HepG2 (cell line): ENCODE data around the gene CBL. TPM values are rescaled to one million over a fixed set of nuclear protein-coding genes. Genes with fewer than 3 reads are reported as not detected.

Source experiments
- AGO1 ChIP-seq: fragments of 200-400 bp; formaldehyde crosslinking; IDR thresholded peaks from 2 replicates; pipeline ENCODE4 v1.6.1; 2017; ENCODE audit warnings: mild to moderate bottlenecking, low read depth, low read length, moderate library complexity; ENCODE audit not compliant: poor library complexity, severe bottlenecking
- ASH2L ChIP-seq: fragments of 300-600, 200-600 bp; sonication (generic); IDR thresholded peaks from 2 replicates; pipeline ENCODE4 v1.7.0; 2017; ENCODE audit warnings: low read depth, mild to moderate bottlenecking, moderate library complexity, mixed read lengths, low read length; ENCODE audit not compliant: insufficient read length
- BRD4 ChIP-seq: sonication (generic); formaldehyde crosslinking; IDR thresholded peaks from 2 replicates; pipeline ENCODE4 v1.4.0; 2020; ENCODE audit warnings: missing genetic modification reagents
- ESRRA ChIP-seq: sonication (generic); formaldehyde crosslinking; IDR thresholded peaks from 2 replicates; pipeline ENCODE4 v1.5.1; 2020; ENCODE audit warnings: mild to moderate bottlenecking, low read depth, missing genetic modification reagents
- FOXK1 ChIP-seq: sonication (generic); formaldehyde crosslinking; IDR thresholded peaks from 2 replicates; pipeline ENCODE4 v1.4.0; 2020; ENCODE audit warnings: low read depth, missing genetic modification reagents, borderline replicate concordance
- GTF3A ChIP-seq: sonication (generic); formaldehyde crosslinking; conservative IDR thresholded peaks from 2 replicates; pipeline ENCODE4 v1.4.0; 2020; ENCODE audit warnings: mild to moderate bottlenecking, missing genetic modification reagents
- MBNL3 ChIP-seq: fragments of 250-450 bp; sonication (Bioruptor Pico); conservative IDR thresholded peaks from 2 replicates; pipeline ENCODE4 v1.8.0; 2022; ENCODE audit warnings: mild to moderate bottlenecking, inconsistent platforms
- NKX3-1 ChIP-seq: sonication (generic); formaldehyde crosslinking; IDR thresholded peaks from 2 replicates; pipeline ENCODE4 v1.5.0; 2020; ENCODE audit warnings: missing genetic modification reagents
- RAD51 ChIP-seq: fragments of 450-650 bp; IDR thresholded peaks from 2 replicates; pipeline ENCODE4 v1.6.1; 2016; ENCODE audit warnings: borderline replicate concordance
- YY1 ChIP-seq: IDR thresholded peaks from 2 replicates; pipeline ENCODE4 v1.6.1; 2011; ENCODE audit warnings: low read length, low read depth, moderate library complexity, mild to moderate bottlenecking; ENCODE audit not compliant: insufficient read depth, insufficient replicate concordance
- ZBTB8A ChIP-seq: sonication (generic); formaldehyde crosslinking; IDR thresholded peaks from 2 replicates; pipeline ENCODE4 v1.4.0; 2020; ENCODE audit warnings: mild to moderate bottlenecking, low read depth, missing genetic modification reagents, borderline replicate concordance
- ZFY ChIP-seq: sonication (generic); formaldehyde crosslinking; IDR thresholded peaks from 2 replicates; pipeline ENCODE4 v1.4.0; 2020; ENCODE audit warnings: missing genetic modification reagents
- ZNF605 ChIP-seq: sonication (generic); formaldehyde crosslinking; IDR thresholded peaks from 2 replicates; pipeline ENCODE4 v1.8.0; 2022; ENCODE audit warnings: mild to moderate bottlenecking, missing genetic modification reagents
- ZNF674 ChIP-seq: sonication (generic); formaldehyde crosslinking; IDR thresholded peaks from 2 replicates; pipeline ENCODE4 v1.5.0; 2020; ENCODE audit warnings: low read depth, mild to moderate bottlenecking, missing genetic modification reagents
- ZNF780A ChIP-seq: sonication (generic); formaldehyde crosslinking; IDR thresholded peaks from 2 replicates; pipeline ENCODE4 v1.8.0; 2022; ENCODE audit warnings: mild to moderate bottlenecking, missing genetic modification reagents, moderate library complexity
- ZNF841 ChIP-seq: sonication (generic); formaldehyde crosslinking; IDR thresholded peaks from 2 replicates; pipeline ENCODE4 v1.8.1; 2023; ENCODE audit warnings: missing genetic modification reagents, borderline replicate concordance
- polyA plus RNA-seq, 8 experiments: library from polyadenylated mRNA; depleted of rRNA in 3 of 8; stranded (reverse) in 7 of 8; unstranded in 1 of 8; fragments of >200 nt; fragmentation: Illumina TruSeq in 4 of 8; extraction: Trizol in 4 of 8; gene quantifications; 2 replicates each; pipeline versions ENCODE4 v1.2.1 to v1.2.3, GENCODE V29; 2011 to 2016; ENCODE audit warnings: low read depth in 4 of 8, missing spikeins in 1 of 8, mixed read lengths in 1 of 8; ENCODE audit not compliant: insufficient read depth in 1 of 8
- total RNA-seq, 5 experiments: library from RNA; depleted of rRNA; stranded (reverse); fragments of >200 nt; fragmentation: Illumina TruSeq; extraction: Trizol; gene quantifications; 2 replicates each; pipeline ENCODE4 v1.2.3, GENCODE V29; 2016; ENCODE audit warnings: low read depth in 1 of 5
- TF ChIP-seq, protein P1 (sequence below): sonication (generic); formaldehyde crosslinking; IDR thresholded peaks from 2 replicates; pipeline ENCODE4 v1.5.0; 2020; ENCODE audit warnings: missing genetic modification reagents
- TF ChIP-seq, protein P2 (sequence below): sonication (generic); formaldehyde crosslinking; IDR thresholded peaks from one replicate; pipeline ENCODE4 v1.5.1; 2020; ENCODE audit warnings: mild to moderate bottlenecking, missing genetic modification reagents; ENCODE audit errors: not compliant biosample characterization

The CBL gene
- total and polyA plus RNA-seq, 2 of the 13 experiments (the other 11 are each of a cell fraction or from before 2014, with no cell fraction given) = 6.6 to 7.4 TPM

DNA sequence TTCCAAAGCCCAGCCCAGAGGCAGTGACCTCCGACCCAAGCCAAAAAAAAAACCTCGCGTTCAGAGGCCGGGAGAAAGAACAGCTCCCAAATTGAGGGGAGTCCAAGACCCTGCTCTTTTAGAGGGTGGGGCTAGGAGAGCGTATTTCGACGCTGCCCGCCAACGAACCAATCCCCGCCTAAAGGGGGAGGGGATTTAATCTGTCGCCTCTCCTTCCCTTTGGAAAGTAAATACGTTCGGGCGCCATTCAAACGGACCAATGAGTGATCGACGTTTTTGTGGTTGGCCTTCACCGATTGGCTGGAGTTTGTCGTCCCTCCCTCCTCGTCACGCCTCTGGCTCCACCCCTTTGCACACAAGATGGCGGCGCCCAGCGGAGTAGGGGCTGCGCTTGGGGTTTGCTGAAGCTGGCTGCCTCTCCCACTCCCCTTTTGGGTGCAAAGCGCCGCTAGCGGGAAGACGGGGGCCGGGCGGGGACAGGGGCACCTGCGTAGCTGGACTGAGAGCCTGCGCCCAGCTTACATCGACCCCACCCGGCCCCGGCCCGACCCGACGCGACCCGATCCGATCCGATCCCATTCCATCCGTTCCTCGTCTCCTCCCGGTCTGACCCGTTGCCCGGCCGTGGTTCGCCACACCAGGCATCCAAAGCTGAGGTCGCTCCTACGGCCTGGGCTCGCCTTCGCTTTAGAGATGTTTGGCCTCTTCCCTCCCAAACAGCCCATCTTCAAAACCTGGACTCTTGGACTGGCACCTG is 128.2 kb downstream of the CBL start, which contains the start of gene RNF26 (continued):
- TF ChIP-seq, protein P1, sequence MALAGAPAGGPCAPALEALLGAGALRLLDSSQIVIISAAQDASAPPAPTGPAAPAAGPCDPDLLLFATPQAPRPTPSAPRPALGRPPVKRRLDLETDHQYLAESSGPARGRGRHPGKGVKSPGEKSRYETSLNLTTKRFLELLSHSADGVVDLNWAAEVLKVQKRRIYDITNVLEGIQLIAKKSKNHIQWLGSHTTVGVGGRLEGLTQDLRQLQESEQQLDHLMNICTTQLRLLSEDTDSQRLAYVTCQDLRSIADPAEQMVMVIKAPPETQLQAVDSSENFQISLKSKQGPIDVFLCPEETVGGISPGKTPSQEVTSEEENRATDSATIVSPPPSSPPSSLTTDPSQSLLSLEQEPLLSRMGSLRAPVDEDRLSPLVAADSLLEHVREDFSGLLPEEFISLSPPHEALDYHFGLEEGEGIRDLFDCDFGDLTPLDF (CRISPR knock-in tag) = peak; percentile 67
- TF ChIP-seq ZNF841 = no peak
- no peak for TF ChIP-seq GTF3A (CRISPR knock-in tag)
- TF ChIP-seq ESRRA = no peak
- TF ChIP-seq MBNL3 (CRISPR knock-in tag) = no peak
- no peak for TF ChIP-seq RAD51
- TF ChIP-seq ZNF780A (CRISPR knock-in tag) = no peak
- peak; percentile 64 for TF ChIP-seq ZFY (CRISPR knock-in tag)
- peak; percentile 89 for TF ChIP-seq FOXK1 (CRISPR knock-in tag)
- TF ChIP-seq NKX3-1 = 0 out of 2 replicates have a peak, but pooled peaks have one; percentile 80
- peak; percentile 71 for TF ChIP-seq ZNF605 (CRISPR knock-in tag)
- no peak for TF ChIP-seq ZNF674 (CRISPR knock-in tag)
- TF ChIP-seq, protein P2, sequence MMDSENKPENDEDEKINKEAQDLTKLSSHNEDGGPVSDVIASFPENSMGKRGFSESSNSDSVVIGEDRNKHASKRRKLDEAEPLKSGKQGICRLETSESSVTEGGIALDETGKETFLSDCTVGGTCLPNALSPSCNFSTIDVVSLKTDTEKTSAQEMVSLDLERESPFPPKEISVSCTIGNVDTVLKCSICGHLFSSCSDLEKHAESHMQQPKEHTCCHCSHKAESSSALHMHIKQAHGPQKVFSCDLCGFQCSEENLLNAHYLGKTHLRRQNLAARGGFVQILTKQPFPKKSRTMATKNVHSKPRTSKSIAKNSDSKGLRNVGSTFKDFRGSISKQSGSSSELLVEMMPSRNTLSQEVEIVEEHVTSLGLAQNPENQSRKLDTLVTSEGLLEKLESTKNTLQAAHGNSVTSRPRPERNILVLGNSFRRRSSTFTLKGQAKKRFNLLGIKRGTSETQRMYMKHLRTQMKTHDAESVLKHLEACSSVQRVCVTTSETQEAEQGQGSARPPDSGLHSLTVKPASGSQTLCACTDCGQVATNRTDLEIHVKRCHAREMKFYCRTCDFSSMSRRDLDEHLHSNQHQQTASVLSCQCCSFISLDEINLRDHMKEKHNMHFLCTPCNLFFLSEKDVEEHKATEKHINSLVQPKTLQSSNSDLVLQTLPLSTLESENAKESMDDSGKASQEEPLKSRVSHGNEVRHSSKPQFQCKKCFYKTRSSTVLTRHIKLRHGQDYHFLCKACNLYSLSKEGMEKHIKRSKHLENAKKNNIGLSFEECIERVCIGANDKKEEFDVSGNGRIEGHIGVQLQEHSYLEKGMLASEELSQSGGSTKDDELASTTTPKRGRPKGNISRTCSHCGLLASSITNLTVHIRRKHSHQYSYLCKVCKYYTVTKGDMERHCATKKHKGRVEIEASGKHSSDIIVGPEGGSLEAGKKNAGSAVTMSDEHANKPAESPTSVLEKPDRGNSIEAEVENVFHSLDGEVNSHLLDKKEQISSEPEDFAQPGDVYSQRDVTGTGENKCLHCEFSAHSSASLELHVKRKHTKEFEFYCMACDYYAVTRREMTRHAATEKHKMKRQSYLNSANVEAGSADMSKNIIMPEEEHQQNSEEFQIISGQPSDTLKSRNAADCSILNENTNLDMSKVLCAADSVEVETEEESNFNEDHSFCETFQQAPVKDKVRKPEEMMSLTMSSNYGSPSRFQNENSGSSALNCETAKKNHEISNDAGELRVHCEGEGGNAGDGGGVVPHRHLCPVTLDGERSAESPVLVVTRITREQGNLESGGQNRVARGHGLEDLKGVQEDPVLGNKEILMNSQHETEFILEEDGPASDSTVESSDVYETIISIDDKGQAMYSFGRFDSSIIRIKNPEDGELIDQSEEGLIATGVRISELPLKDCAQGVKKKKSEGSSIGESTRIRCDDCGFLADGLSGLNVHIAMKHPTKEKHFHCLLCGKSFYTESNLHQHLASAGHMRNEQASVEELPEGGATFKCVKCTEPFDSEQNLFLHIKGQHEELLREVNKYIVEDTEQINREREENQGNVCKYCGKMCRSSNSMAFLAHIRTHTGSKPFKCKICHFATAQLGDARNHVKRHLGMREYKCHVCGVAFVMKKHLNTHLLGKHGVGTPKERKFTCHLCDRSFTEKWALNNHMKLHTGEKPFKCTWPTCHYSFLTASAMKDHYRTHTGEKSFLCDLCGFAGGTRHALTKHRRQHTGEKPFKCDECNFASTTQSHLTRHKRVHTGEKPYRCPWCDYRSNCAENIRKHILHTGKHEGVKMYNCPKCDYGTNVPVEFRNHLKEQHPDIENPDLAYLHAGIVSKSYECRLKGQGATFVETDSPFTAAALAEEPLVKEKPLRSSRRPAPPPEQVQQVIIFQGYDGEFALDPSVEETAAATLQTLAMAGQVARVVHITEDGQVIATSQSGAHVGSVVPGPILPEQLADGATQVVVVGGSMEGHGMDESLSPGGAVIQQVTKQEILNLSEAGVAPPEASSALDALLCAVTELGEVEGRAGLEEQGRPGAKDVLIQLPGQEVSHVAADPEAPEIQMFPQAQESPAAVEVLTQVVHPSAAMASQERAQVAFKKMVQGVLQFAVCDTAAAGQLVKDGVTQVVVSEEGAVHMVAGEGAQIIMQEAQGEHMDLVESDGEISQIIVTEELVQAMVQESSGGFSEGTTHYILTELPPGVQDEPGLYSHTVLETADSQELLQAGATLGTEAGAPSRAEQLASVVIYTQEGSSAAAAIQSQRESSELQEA (CRISPR knock-in tag) = no peak
- TF ChIP-seq ASH2L = peak; percentile 90
- peak; percentile 98 for TF ChIP-seq YY1
- TF ChIP-seq AGO1 = no peak
- no peak for TF ChIP-seq ZBTB8A
- TF ChIP-seq BRD4 (CRISPR knock-in tag) = peak; percentile 56; the same call in 1 of the 2 replicates
